MM.1S (cell line): ENCODE results near the gene MAP2K2.

Experiments used
- DNase-seq: peaks from one replicate; pipeline ENCODE4 v3.0.0-alpha.2; 2015
- H2AFZ ChIP-seq: fragments of 300-600 bp; sonication (generic); 2 replicates; pipeline ENCODE4 v1.6.0; 2016; ENCODE audit warnings: antibody characterized with exemption, low read length
- H3F3A ChIP-seq: fragments of 300-600 bp; sonication (generic); 2 replicates; pipeline ENCODE4 v1.6.1; 2016; ENCODE audit warnings: mild to moderate bottlenecking, antibody characterized with exemption, low read length, moderate library complexity, mixed read lengths; ENCODE audit not compliant: insufficient read depth
- H3K27ac ChIP-seq: fragments of 300-600 bp; sonication (generic); 2 replicates; pipeline ENCODE4 v1.5.1; 2016; ENCODE audit warnings: mild to moderate bottlenecking, low read length
- H3K27me3 ChIP-seq: fragments of 300-600 bp; sonication (generic); replicated peaks from 2 replicates; pipeline ENCODE4 v1.6.0; 2016; ENCODE audit warnings: low read length; ENCODE audit not compliant: insufficient read depth
- H3K36me3 ChIP-seq: fragments of 300-600 bp; sonication (generic); replicated peaks from 2 replicates; pipeline ENCODE4 v1.6.1; 2016; ENCODE audit warnings: mild to moderate bottlenecking, low read length, mixed read lengths; ENCODE audit not compliant: insufficient read depth
- H3K4me1 ChIP-seq: fragments of 300-600 bp; sonication (generic); 2 replicates; pipeline ENCODE4 v1.6.1; 2016; ENCODE audit warnings: low read length, mixed read lengths
- H3K4me2 ChIP-seq: fragments of 300-600 bp; sonication (generic); 2 replicates; pipeline ENCODE4 v1.6.0; 2016; ENCODE audit warnings: low read depth, low read length
- H3K4me3 ChIP-seq: fragments of 300-600 bp; sonication (generic); 2 replicates; pipeline ENCODE4 v1.5.1; 2016; ENCODE audit warnings: low read length, mixed read lengths
- H3K79me2 ChIP-seq: fragments of 300-600 bp; sonication (generic); 2 replicates; pipeline ENCODE4 v1.6.1; 2016; ENCODE audit warnings: mixed run types, low read length, mixed read lengths
- H3K9ac ChIP-seq: fragments of 300-600 bp; sonication (generic); 2 replicates; pipeline ENCODE4 v1.6.1; 2016; ENCODE audit warnings: low read length, mixed read lengths
- H3K9me2 ChIP-seq: fragments of 300-600 bp; sonication (generic); replicated peaks from 2 replicates; pipeline ENCODE4 v1.6.1; 2016; ENCODE audit warnings: mild to moderate bottlenecking, low read length, mixed read lengths; ENCODE audit not compliant: insufficient read depth
- H3K9me3 ChIP-seq: fragments of 300-600 bp; sonication (generic); replicated peaks from 2 replicates; pipeline ENCODE4 v1.6.1; 2016; ENCODE audit warnings: mild to moderate bottlenecking, low read length, mixed read lengths; ENCODE audit not compliant: insufficient read depth
- H4K20me1 ChIP-seq: fragments of 300-600 bp; sonication (generic); 2 replicates; pipeline ENCODE4 v1.6.1; 2016; ENCODE audit warnings: mild to moderate bottlenecking, low read length, moderate library complexity, mixed read lengths; ENCODE audit not compliant: insufficient read depth
- EZH2 ChIP-seq: fragments of 300-600 bp; sonication (generic); optimal IDR thresholded peaks from 2 replicates; pipeline ENCODE3; 2017; ENCODE audit warnings: low read depth, mild to moderate bottlenecking, antibody characterized with exemption, low read length, mixed read lengths
- EZH2phosphoT487 ChIP-seq: fragments of 300-600 bp; sonication (generic); IDR thresholded peaks from 2 replicates; pipeline ENCODE4 v1.6.1; 2018; ENCODE audit warnings: antibody characterized with exemption, low read length
- TF ChIP-seq, protein P1 (sequence below): fragments of 300-600 bp; sonication (generic); IDR thresholded peaks from 2 replicates; pipeline ENCODE4 v1.5.1; 2016; ENCODE audit warnings: antibody characterized with exemption, low read length, mixed read lengths

The MAP2K2 gene

DNA sequence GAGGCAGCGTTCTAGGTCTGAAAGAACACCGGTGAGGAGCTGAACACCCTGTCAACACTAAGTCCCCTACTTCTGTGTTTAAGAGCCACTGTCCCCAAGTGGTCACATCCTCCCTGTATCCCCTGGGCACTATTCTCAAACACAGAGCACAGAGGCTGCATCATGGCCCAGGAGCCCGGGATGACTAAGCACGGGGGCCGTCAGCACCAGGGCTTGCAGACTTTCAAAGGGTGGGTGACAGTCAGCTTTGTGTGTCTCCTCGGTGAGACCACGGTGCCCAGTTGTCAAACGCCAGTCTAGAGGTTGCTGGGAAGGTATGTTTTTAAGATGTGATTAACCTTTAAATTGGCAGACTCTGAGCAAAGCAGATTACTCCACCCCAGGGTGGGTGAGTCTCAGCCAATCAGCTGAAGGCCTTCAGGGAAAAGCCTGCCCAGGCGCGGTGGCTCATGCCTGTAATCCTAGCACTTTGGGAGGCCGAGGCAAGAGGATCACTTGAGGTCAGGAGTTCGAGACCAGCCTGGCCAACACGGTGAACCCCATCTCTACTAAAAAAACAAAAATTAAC lies 8.0 kb downstream of the MAP2K2 start:
- H3K4me3 ChIP-seq = peak overlapping the region; percentile 45

DNA sequence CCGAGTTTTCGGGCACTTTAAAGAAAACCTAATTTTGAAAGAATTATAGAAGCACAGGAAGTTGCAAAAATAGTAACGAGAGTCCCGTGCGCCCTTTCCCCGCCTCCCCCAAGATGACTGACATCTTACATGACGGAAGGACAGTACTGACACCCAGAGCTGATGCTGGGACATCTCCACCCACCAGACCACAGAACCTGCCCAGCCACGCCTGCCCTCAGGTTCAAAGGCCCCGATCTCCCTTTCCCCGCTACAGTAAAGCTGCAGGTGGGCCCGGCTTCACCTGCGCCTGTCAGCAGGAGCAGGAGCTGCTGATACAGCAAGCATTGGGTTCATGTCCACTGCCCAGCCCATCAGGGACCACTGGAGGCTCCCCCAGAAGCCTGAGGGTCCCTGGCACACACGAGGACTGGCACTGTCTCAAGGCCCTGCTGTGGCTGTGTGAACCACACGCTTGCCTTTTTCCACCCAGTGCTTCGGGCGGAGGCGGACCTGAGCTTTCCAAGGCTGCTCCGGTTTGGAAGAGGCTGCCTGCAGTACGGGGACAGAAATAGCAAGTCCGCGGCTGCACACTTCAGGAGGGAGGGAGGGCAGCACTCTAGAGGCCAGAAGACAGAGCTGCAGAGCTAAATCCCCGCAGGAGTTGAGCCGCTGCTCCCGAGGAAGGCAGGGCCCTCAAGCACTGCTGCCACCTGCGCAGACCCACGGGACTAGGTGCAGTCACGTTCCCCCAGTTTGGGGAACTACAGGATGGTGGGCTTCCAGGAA lies 8.7 kb downstream of the MAP2K2 start:
- H3K79me2 ChIP-seq = peaks cover 57% of the 10 kb centered on the region
- peak; percentile 97 for DNase-seq
- no peaks in the 10 kb centered on the region for H3K36me3 ChIP-seq
- H3K27ac ChIP-seq = peak overlapping the region; percentile 81
- peak overlapping the region; percentile 94 for H3K4me2 ChIP-seq
- peak overlapping the region; percentile 45 for H3K4me3 ChIP-seq
- H3F3A ChIP-seq = peaks cover 25% of the 10 kb centered on the region
- H4K20me1 ChIP-seq = no peaks in the 10 kb centered on the region
- no peaks in the 10 kb centered on the region for H3K9me3 ChIP-seq
- H2AFZ ChIP-seq = peak overlapping the region; percentile 38
- peaks cover 26% of the 10 kb centered on the region for H3K4me1 ChIP-seq
- H3K27me3 ChIP-seq = no peaks in the 10 kb centered on the region
- peak overlapping the region; percentile 36; the same call in 1 of the 2 replicates for H3K9ac ChIP-seq
- TF ChIP-seq EZH2phosphoT487 (no peak), EZH2 (no peak)
- TF ChIP-seq, protein P1, sequence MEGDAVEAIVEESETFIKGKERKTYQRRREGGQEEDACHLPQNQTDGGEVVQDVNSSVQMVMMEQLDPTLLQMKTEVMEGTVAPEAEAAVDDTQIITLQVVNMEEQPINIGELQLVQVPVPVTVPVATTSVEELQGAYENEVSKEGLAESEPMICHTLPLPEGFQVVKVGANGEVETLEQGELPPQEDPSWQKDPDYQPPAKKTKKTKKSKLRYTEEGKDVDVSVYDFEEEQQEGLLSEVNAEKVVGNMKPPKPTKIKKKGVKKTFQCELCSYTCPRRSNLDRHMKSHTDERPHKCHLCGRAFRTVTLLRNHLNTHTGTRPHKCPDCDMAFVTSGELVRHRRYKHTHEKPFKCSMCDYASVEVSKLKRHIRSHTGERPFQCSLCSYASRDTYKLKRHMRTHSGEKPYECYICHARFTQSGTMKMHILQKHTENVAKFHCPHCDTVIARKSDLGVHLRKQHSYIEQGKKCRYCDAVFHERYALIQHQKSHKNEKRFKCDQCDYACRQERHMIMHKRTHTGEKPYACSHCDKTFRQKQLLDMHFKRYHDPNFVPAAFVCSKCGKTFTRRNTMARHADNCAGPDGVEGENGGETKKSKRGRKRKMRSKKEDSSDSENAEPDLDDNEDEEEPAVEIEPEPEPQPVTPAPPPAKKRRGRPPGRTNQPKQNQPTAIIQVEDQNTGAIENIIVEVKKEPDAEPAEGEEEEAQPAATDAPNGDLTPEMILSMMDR = peak; percentile 27
- H3K9me2 ChIP-seq = no peaks in the 10 kb centered on the region

More for the DNA sequence above, 8.0 kb downstream of the MAP2K2 start:
- Histone ChIP-seq H3K4me2 (peak overlapping the region; percentile 94), H3K36me3 (no peaks in the 10 kb centered on the region), H3K9me3 (no peaks in the 10 kb centered on the region), H3K4me1 (peaks cover 26% of the 10 kb centered on the region), H3K79me2 (peaks cover 64% of the 10 kb centered on the region), H3F3A (peaks cover 25% of the 10 kb centered on the region), H3K27me3 (no peaks in the 10 kb centered on the region), H3K9ac (peak overlapping the region; percentile 36; the same call in 1 of the 2 replicates), H3K27ac (peak overlapping the region; percentile 81; the same call in 1 of the 2 replicates), H2AFZ (0 out of 2 replicates have a peak overlapping the region, but pooled peaks have one; percentile 38), H4K20me1 (no peaks in the 10 kb centered on the region), H3K9me2 (no peaks in the 10 kb centered on the region)
- DNase-seq = peak; percentile 23
- TF ChIP-seq EZH2phosphoT487 = no peak
- TF ChIP-seq, protein P1 = no peak

DNA sequence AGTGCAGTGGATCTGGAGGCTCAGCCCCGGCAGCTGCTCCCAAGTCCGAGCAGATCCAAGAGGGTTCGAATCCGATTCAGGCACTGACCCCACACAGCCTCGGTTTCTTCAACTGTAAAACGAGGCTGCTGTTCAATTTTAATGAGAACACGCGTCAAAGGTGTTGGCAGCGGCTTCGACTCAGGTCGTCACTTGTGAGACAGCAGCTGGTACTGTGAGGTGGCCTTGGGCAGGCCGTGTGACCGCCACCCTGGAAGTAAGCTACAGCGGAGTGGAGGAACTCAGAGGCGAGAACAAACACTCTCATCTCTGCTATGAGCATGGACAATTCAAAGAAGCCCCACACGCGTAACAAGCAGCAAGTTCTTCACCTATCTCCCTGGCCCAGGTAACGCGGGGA lies 9.7 kb downstream of the MAP2K2 start:
- peak overlapping the region; percentile 81; the same call in 1 of the 2 replicates for H3K27ac ChIP-seq
- no peak overlapping the region for H3K9ac ChIP-seq
- H3K9me2 ChIP-seq = no peaks in the 10 kb centered on the region
- peaks cover 25% of the 10 kb centered on the region for H3F3A ChIP-seq
- H3K27me3 ChIP-seq = no peaks in the 10 kb centered on the region
- peaks cover 26% of the 10 kb centered on the region for H3K4me1 ChIP-seq
- no peak for DNase-seq
- H3K9me3 ChIP-seq = no peaks in the 10 kb centered on the region
- H3K4me2 ChIP-seq = peak overlapping the region; percentile 94; the same call in 1 of the 2 replicates
- peaks cover 48% of the 10 kb centered on the region for H3K79me2 ChIP-seq
- no peak overlapping the region for H3K4me3 ChIP-seq
- no peaks in the 10 kb centered on the region for H4K20me1 ChIP-seq
- H3K36me3 ChIP-seq = 0 out of 2 replicates have a peak, but pooled peaks cover 3% of the 10 kb centered on the region
- no peak overlapping the region for H2AFZ ChIP-seq
- TF ChIP-seq, protein P1 = no peak
- no peak for TF ChIP-seq EZH2phosphoT487
- no peak for TF ChIP-seq EZH2
